Neuronal stem cell (in vitro differentiated cells): ENCODE results near the gene RNASE13.

Experiments used
- DNase-seq: peaks from one replicate; pipeline ENCODE4 v3.0.0-alpha.2; 2013; ENCODE audit warnings: low spot score
- H2AFZ ChIP-seq: one replicate; pipeline ENCODE4 v1.6.1; 2013; ENCODE audit warnings: mild to moderate bottlenecking, low read length, inconsistent platforms
- H2AK5ac ChIP-seq: 2 replicates; pipeline ENCODE4 v1.6.1; 2013; ENCODE audit warnings: low read depth, mild to moderate bottlenecking, inconsistent platforms, low read length, moderate library complexity, mixed read lengths
- H2BK120ac ChIP-seq: 2 replicates; pipeline ENCODE4 v1.6.1; 2013; ENCODE audit warnings: low read depth, mild to moderate bottlenecking, inconsistent platforms, low read length, moderate library complexity, mixed read lengths
- H2BK12ac ChIP-seq: one replicate; pipeline ENCODE4 v1.6.1; 2013; ENCODE audit warnings: low read length, inconsistent platforms
- H2BK15ac ChIP-seq: 2 replicates; pipeline ENCODE4 v1.6.1; 2013; ENCODE audit warnings: mild to moderate bottlenecking, low read length, inconsistent platforms, mixed read lengths
- H2BK5ac ChIP-seq: one replicate; pipeline ENCODE4 v1.6.1; 2013; ENCODE audit warnings: inconsistent platforms, mild to moderate bottlenecking, low read length, moderate library complexity
- H3K14ac ChIP-seq: one replicate; pipeline ENCODE4 v1.6.1; 2013; ENCODE audit warnings: low read length, inconsistent platforms
- H3K18ac ChIP-seq: 2 replicates; pipeline ENCODE4 v1.6.1; 2013; ENCODE audit warnings: low read length, inconsistent platforms
- H3K23ac ChIP-seq: 2 replicates; pipeline ENCODE4 v1.6.1; 2013; ENCODE audit warnings: low read depth, mild to moderate bottlenecking, mixed read lengths, low read length, inconsistent platforms; ENCODE audit not compliant: poor library complexity
- H3K27ac ChIP-seq: replicated peaks from 3 replicates; pipeline ENCODE4 v1.5.1; 2013; ENCODE audit warnings: low read length, inconsistent platforms
- H3K27me3 ChIP-seq, 3 experiments: 2 replicates each; pipeline ENCODE4 v1.6.1; 2013; ENCODE audit warnings: low read length in 3 of 3, mild to moderate bottlenecking in 2 of 3, inconsistent platforms in 1 of 3, low read depth in 1 of 3, mixed read lengths in 1 of 3, moderate library complexity in 1 of 3; ENCODE audit not compliant: control insufficient read depth in 3 of 3, insufficient read depth in 3 of 3
- H3K36me3 ChIP-seq, 2 donors: replicated peaks in 1 of 2; 2 replicates each; pipeline ENCODE4 v1.6.1; 2013; ENCODE audit warnings: low read length in 2 of 2; ENCODE audit not compliant: control insufficient read depth in 2 of 2, insufficient read depth in 2 of 2
- H3K4ac ChIP-seq: 2 replicates; pipeline ENCODE4 v1.6.1; 2013; ENCODE audit warnings: inconsistent platforms, mild to moderate bottlenecking, low read length, moderate library complexity
- H3K4me1 ChIP-seq, 2 donors: 1 replicate in 1 of 2; 2 replicates in 1 of 2; pipeline ENCODE4 v1.6.1; 2013; ENCODE audit warnings: low read length in 2 of 2, low read depth in 1 of 2; ENCODE audit not compliant: control insufficient read depth in 2 of 2, insufficient read depth in 1 of 2
- H3K4me2 ChIP-seq: one replicate; pipeline ENCODE4 v1.6.1; 2013; ENCODE audit warnings: mild to moderate bottlenecking, low read length, inconsistent platforms; ENCODE audit not compliant: insufficient read depth, poor library complexity, severe bottlenecking
- H3K4me3 ChIP-seq, 2 donors: 2 replicates each; pipeline ENCODE4 v1.5.1; 2013; ENCODE audit warnings: low read length in 2 of 2, mild to moderate bottlenecking in 2 of 2, inconsistent platforms in 1 of 2, moderate library complexity in 1 of 2
- H3K79me1 ChIP-seq: one replicate; pipeline ENCODE4 v1.6.1; 2013; ENCODE audit warnings: low read depth, mild to moderate bottlenecking, inconsistent platforms, low read length, moderate library complexity
- H3K9ac ChIP-seq: one replicate; pipeline ENCODE4 v1.6.1; 2013; ENCODE audit warnings: mild to moderate bottlenecking, low read depth, low read length, inconsistent platforms; ENCODE audit not compliant: poor library complexity
- H3K9me3 ChIP-seq, 2 donors: replicated peaks in 1 of 2; 2 replicates each; pipeline versions ENCODE3 to v1.6.1; 2013; ENCODE audit warnings: low read length in 2 of 2, mild to moderate bottlenecking in 2 of 2, inconsistent platforms in 1 of 2, low read depth in 1 of 2, mixed read lengths in 1 of 2, moderate library complexity in 1 of 2; ENCODE audit not compliant: control insufficient read depth in 2 of 2, insufficient read depth in 1 of 2
- H4K8ac ChIP-seq: one replicate; pipeline ENCODE4 v1.6.1; 2013; ENCODE audit warnings: low read depth, mild to moderate bottlenecking, inconsistent platforms, low read length, moderate library complexity
- H4K91ac ChIP-seq: one replicate; pipeline ENCODE4 v1.6.1; 2013; ENCODE audit warnings: low read length, low read depth, mild to moderate bottlenecking, inconsistent platforms; ENCODE audit not compliant: poor library complexity
- WGBS, 2 donors: extraction: QIAGEN DNeasy Blood & Tissue Kit; methylation state at CpG; one replicate each; pipeline ENCODE4 v1.1.7; 2013; ENCODE audit warnings: missing lambda C conversion rate in 2 of 2, mixed read lengths in 1 of 2; ENCODE audit not compliant: insufficient read length in 2 of 2, insufficient replicate concordance in 1 of 2; ENCODE audit errors: extremely low coverage in 2 of 2; 5-methylcytosine and 5-hydroxymethylcytosine counted together

RNASE13 gene

GRCh38 chr14:21078726-21079125, 44.1 kb upstream of the RNASE13 start:
- H3K9ac ChIP-seq: no peak overlapping the region
- H4K91ac ChIP-seq: no peak overlapping the region
- no peak overlapping the region for H3K4me2 ChIP-seq
- no peak overlapping the region for H3K4me3 ChIP-seq
- H3K36me3 ChIP-seq: peaks cover 80 to 99% of the 10 kb centered on the region in 2 donors
- DNase-seq: no peak
- no peak overlapping the region for H2BK120ac ChIP-seq
- no peak overlapping the region for H2AK5ac ChIP-seq
- no peak overlapping the region for H3K23ac ChIP-seq
- no peak overlapping the region for H2BK12ac ChIP-seq
- H3K79me1 ChIP-seq: peaks cover 4% of the 10 kb centered on the region
- no peaks in the 10 kb centered on the region for H3K27me3 ChIP-seq
- no peaks in the 10 kb centered on the region for H3K4me1 ChIP-seq
- no peak overlapping the region for H2AFZ ChIP-seq
- no peak overlapping the region for H3K4ac ChIP-seq
- H3K9me3 ChIP-seq: no peaks in the 10 kb centered on the region
- no peak overlapping the region for H2BK15ac ChIP-seq
- H4K8ac ChIP-seq: no peak overlapping the region
- no CpG with 5 or more reads among the region's 10 CpGs for WGBS, 2 donors
- no peak overlapping the region for H3K18ac ChIP-seq
- no peak overlapping the region for H3K27ac ChIP-seq
- H3K14ac ChIP-seq: no peak overlapping the region
- H2BK5ac ChIP-seq: no peak overlapping the region

- H2AK5ac ChIP-seq: no peak overlapping the region
- H3K36me3 ChIP-seq: peaks cover 80 to 99% of the 10 kb centered on the region in 2 donors
- H2BK5ac ChIP-seq: no peak overlapping the region
- no peak overlapping the region for H4K91ac ChIP-seq
- WGBS, 2 donors: no CpG with 5 or more reads among the region's 5 CpGs
- H2BK120ac ChIP-seq: no peak overlapping the region
- DNase-seq: no peak
- no peak overlapping the region for H3K9ac ChIP-seq
- H3K4me2 ChIP-seq: no peak overlapping the region
- H3K23ac ChIP-seq: no peak overlapping the region
- H2AFZ ChIP-seq: no peak overlapping the region
- no peak overlapping the region for H2BK15ac ChIP-seq
- H3K4me3 ChIP-seq: no peak overlapping the region
- H3K4ac ChIP-seq: no peak overlapping the region
- no peak overlapping the region for H3K18ac ChIP-seq
- no peaks in the 10 kb centered on the region for H3K27me3 ChIP-seq
- no peak overlapping the region for H3K14ac ChIP-seq
- H4K8ac ChIP-seq: no peak overlapping the region
- H3K4me1 ChIP-seq: no peaks in the 10 kb centered on the region
- H3K79me1 ChIP-seq: peaks cover 6% of the 10 kb centered on the region
- no peak overlapping the region for H3K27ac ChIP-seq
- H2BK12ac ChIP-seq: no peak overlapping the region
- no peaks in the 10 kb centered on the region for H3K9me3 ChIP-seq
These were observed 43.7 kb upstream of the RNASE13 start for GRCh38 chr14:21078287-21078686.

GRCh38 chr14:21077672-21078071, 43.1 kb upstream of the RNASE13 start:
- no peak overlapping the region for H3K9ac ChIP-seq
- no peak for DNase-seq
- no peak overlapping the region for H2BK120ac ChIP-seq
- H3K23ac ChIP-seq: no peak overlapping the region
- no peak overlapping the region for H4K8ac ChIP-seq
- no peak overlapping the region for H2BK12ac ChIP-seq
- peaks cover 0 to 2% of the 10 kb centered on the region in 2 donors for H3K4me1 ChIP-seq
- H2BK5ac ChIP-seq: no peak overlapping the region
- no peak overlapping the region for H2AK5ac ChIP-seq
- no peak overlapping the region for H2AFZ ChIP-seq
- WGBS, 2 donors: no CpG with 5 or more reads among the region's 2 CpGs
- peaks cover 6% of the 10 kb centered on the region for H3K79me1 ChIP-seq
- H3K9me3 ChIP-seq: no peaks in the 10 kb centered on the region
- H3K14ac ChIP-seq: no peak overlapping the region
- H3K4ac ChIP-seq: no peak overlapping the region
- no peak overlapping the region for H3K18ac ChIP-seq
- H4K91ac ChIP-seq: no peak overlapping the region
- no peak overlapping the region for H3K27ac ChIP-seq
- H3K36me3 ChIP-seq: peaks cover 81 to 100% of the 10 kb centered on the region in 2 donors
- no peak overlapping the region for H3K4me2 ChIP-seq
- no peak overlapping the region for H2BK15ac ChIP-seq
- H3K27me3 ChIP-seq: no peaks in the 10 kb centered on the region
- no peak overlapping the region for H3K4me3 ChIP-seq

GRCh38 chr14:21075719-21076437, 41.3 kb upstream of the RNASE13 start:
- Histone ChIP-seq H4K8ac (no peak overlapping the region), H3K9ac (peak overlapping the region; percentile 55), H3K27me3 (no peaks in the 10 kb centered on the region), H2BK15ac (no peak overlapping the region), H3K4me1 (peaks cover 8% of the 10 kb centered on the region in 2 donors), H3K23ac (no peak overlapping the region), H3K79me1 (peaks cover 7% of the 10 kb centered on the region), H3K9me3 (no peaks in the 10 kb centered on the region), H3K27ac (no peak overlapping the region), H2BK5ac (no peak overlapping the region), H3K36me3 (peaks cover 66 to 87% of the 10 kb centered on the region in 2 donors), H3K4me3 (no peak overlapping the region), H2BK120ac (no peak overlapping the region), H3K4ac (no peak overlapping the region), H3K4me2 (no peak overlapping the region), H3K14ac (no peak overlapping the region), H2AK5ac (no peak overlapping the region), H4K91ac (no peak overlapping the region), H2BK12ac (no peak overlapping the region), H2AFZ (no peak overlapping the region), H3K18ac (no peak overlapping the region)
- DNase-seq: no peak
- no CpG with 5 or more reads among the region's 9 CpGs for WGBS, 2 donors
